OCI-LY3 (cell line): Measurements from ENCODE around the gene CPEB1.
A peak's percentile ranks its signal among the peaks of the same experiment; 100 is the strongest.

Experiments
- EZH2phosphoT487 ChIP-seq: fragments of 200-600 bp; shearing (Covaris generic); IDR thresholded peaks from 2 replicates; pipeline ENCODE4 v1.6.1; 2018; ENCODE audit warnings: antibody characterized with exemption, mixed run types, low read depth
- TF ChIP-seq, protein P1 (sequence below): fragments of 200-600, 300-600 bp; sonication (generic); IDR thresholded peaks from 2 replicates; pipeline ENCODE4 v1.5.1; 2014; ENCODE audit warnings: antibody characterized with exemption, low read length, low read depth

DNA sequence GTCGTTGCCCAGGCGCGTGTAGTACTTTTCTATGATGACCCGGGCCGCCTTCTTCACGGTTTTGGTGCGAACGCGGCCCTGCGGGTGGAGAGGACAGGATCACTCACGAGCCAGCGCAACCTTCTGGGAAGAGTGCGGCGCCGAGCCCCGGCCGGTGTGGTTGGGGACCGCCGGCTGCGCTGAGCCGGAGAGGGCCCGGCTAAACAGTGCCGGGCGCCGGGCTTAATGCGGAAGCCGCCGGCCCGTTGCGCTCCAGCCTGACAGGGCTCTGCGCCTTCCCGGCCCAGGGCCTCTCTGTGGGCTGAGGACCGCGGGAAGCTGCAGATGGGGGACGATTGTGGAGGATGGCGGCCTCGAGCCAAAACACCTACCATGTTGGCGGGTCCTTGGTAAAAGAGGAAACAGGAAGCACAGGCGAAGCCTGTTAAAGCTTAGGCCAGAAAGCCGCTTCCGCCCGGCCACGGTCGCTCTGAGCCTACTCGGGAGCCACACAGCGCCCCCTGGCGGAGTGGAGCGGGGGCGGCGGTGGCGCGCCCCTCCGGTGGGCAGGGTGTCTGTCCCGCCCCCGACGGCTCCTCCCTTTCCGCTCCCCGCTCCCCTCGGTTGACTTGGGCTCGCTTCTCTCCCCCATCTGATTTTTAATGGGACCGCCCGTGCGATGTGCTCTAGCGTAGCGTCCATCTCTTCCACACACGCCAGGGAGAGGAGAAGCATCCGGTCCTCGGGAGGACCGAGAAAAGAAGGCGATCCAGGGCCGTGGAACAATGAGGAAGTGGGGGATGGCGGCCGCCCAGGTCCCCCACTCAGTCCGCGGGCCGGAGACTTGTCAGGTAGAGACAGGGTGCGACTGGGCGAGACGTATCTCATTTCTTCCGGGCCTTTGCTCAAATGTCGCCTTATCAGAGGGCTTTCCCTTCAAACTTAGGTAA is 106.8 kb downstream of the CPEB1 start, which contains the start of gene RPS17:
- TF ChIP-seq, protein P1, sequence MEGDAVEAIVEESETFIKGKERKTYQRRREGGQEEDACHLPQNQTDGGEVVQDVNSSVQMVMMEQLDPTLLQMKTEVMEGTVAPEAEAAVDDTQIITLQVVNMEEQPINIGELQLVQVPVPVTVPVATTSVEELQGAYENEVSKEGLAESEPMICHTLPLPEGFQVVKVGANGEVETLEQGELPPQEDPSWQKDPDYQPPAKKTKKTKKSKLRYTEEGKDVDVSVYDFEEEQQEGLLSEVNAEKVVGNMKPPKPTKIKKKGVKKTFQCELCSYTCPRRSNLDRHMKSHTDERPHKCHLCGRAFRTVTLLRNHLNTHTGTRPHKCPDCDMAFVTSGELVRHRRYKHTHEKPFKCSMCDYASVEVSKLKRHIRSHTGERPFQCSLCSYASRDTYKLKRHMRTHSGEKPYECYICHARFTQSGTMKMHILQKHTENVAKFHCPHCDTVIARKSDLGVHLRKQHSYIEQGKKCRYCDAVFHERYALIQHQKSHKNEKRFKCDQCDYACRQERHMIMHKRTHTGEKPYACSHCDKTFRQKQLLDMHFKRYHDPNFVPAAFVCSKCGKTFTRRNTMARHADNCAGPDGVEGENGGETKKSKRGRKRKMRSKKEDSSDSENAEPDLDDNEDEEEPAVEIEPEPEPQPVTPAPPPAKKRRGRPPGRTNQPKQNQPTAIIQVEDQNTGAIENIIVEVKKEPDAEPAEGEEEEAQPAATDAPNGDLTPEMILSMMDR: peak; percentile 93
- no peak for TF ChIP-seq EZH2phosphoT487
